ENCODE measurements around the gene ESR1. TPM values are rescaled to one million over a fixed set of nuclear protein-coding genes. Genes with fewer than 3 reads are reported as not detected.
"Not testable (repeated sequence)": the region's sequence is repeated elsewhere in the genome, so short reads cannot be mapped to it uniquely, and the experiment has no call there.

The ESR1 gene
- total and polyA plus RNA-seq, 5 donors, result 0.70 to 3.3 (median 2.1) TPM

GRCh38 chr6:151899221-151899620 lies 91.7 kb downstream of the ESR1 start:
- H3K4me3 ChIP-seq (ENCODE audit: low read length); intact Hi-C loops (cut with DNase I); H3K9me3 ChIP-seq (ENCODE audit: control insufficient read depth, low read length); H3K27me3 ChIP-seq (ENCODE audit: control insufficient read depth, insufficient read depth); ATAC-seq; DNase-seq; H3K27ac ChIP-seq (ENCODE audit: low read length); H3K4me1 ChIP-seq (ENCODE audit: control insufficient read depth, insufficient read depth, low read length): not testable (repeated sequence)
- 98% methylated on average over 13 of the region's 33 CpGs for WGBS

DNA sequence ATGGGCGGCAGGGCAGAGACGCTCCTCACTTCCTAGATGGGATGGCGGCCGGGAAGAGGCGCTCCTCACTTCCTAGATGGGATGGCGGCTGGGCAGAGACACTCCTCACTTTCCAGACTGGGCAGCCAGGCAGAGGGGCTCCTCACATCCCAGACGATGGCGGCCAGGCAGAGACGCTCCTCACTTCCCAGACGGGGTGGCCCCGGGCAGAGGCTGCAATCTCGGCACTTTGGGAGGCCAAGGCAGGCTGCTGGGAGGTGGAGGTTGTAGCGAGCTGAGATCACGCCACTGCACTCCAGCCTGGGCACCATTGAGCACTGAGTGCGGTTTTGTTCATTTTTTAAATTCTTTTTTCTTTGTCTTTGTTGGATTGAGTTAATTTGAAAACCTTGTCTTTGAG lies 92.3 kb downstream of the ESR1 start:
- H3K4me3 ChIP-seq (ENCODE audit: low read length); intact Hi-C loops (cut with DNase I); ATAC-seq; H3K9me3 ChIP-seq (ENCODE audit: control insufficient read depth, low read length); H3K4me1 ChIP-seq (ENCODE audit: control insufficient read depth, insufficient read depth, low read length); DNase-seq; H3K27me3 ChIP-seq (ENCODE audit: control insufficient read depth, insufficient read depth); H3K27ac ChIP-seq (ENCODE audit: low read length): not testable (repeated sequence)
- 97% methylated on average over 15 of the region's 15 CpGs for WGBS

- intact Hi-C loops (cut with DNase I), result no loop called here
- WGBS, result 75% methylated on average over 2 of the region's 2 CpGs
- Histone ChIP-seq H3K4me1 (ENCODE audit: control insufficient read depth, insufficient read depth, low read length) (no peaks in the 10 kb centered on the region), H3K27me3 (ENCODE audit: control insufficient read depth, insufficient read depth) (no peaks in the 10 kb centered on the region), H3K9me3 (ENCODE audit: control insufficient read depth, low read length) (no peaks in the 10 kb centered on the region), H3K27ac (ENCODE audit: low read length) (no peak overlapping the region), H3K4me3 (ENCODE audit: low read length) (no peak overlapping the region)
- ATAC-seq, result no peak
- DNase-seq, result no peak
These were observed 92.8 kb downstream of the ESR1 start for GRCh38 chr6:151900256-151900655.

- Histone ChIP-seq H3K4me3 (ENCODE audit: low read length) (no peak overlapping the region), H3K27ac (ENCODE audit: low read length) (no peak overlapping the region), H3K4me1 (ENCODE audit: control insufficient read depth, insufficient read depth, low read length) (no peaks in the 10 kb centered on the region), H3K9me3 (ENCODE audit: control insufficient read depth, low read length) (no peaks in the 10 kb centered on the region), H3K27me3 (ENCODE audit: control insufficient read depth, insufficient read depth) (no peaks in the 10 kb centered on the region)
- WGBS, result 85% methylated on average over 6 of the region's 6 CpGs
- intact Hi-C loops (cut with DNase I), result no loop called here
- ATAC-seq (no peak), DNase-seq (no peak)
These were observed 93.5 kb downstream of the ESR1 start for GRCh38 chr6:151901009-151901411.

DNA sequence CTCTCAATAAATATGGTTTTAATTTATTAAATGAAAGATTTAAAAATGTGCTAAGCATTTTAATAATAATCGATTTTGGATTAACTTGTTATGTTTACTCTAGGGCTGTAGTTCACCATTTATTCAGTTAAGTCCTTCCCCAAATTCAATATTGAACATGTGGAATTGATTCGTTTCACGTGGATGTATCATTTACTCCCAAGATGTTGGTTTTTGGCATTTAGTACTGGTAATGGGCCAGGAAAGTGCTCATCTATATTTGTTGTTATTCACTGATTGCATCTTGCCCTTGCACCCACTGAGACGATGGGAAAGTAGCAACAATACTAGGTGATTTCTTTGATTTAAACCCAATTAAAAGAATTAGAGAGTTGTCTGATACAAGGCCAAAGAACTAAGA lies 97.1 kb downstream of the ESR1 start:
- Histone ChIP-seq H3K4me3 (ENCODE audit: low read length) (no peak overlapping the region), H3K4me1 (ENCODE audit: control insufficient read depth, insufficient read depth, low read length) (no peaks in the 10 kb centered on the region), H3K27me3 (ENCODE audit: control insufficient read depth, insufficient read depth) (no peaks in the 10 kb centered on the region), H3K27ac (ENCODE audit: low read length) (no peak overlapping the region), H3K9me3 (ENCODE audit: control insufficient read depth, low read length) (no peaks in the 10 kb centered on the region)
- no peak for DNase-seq
- no peak for ATAC-seq
- intact Hi-C loops (cut with DNase I), result no loop called here
- 76% methylated on average over 4 of the region's 4 CpGs for WGBS

DNA sequence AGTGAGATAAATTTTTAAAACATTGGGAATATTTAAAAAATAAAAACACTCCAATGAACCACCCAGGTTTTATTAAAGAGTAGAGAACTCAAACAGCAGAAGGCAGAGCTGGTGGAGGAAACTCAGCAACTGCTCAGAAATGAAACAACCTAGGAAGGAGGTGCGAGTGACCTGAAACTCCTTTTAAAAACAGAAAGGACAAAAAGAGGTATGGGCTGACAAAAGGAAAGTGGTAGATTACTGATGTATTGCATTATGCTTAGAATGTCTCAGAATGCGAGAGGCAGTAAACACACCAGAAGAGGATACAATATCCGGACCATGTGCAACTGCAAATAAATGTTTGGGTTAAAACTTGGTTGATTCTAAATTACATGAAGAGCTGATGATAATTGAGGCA lies 97.6 kb downstream of the ESR1 start:
- H3K9me3 ChIP-seq (ENCODE audit: control insufficient read depth, low read length), result no peaks in the 10 kb centered on the region
- H3K4me1 ChIP-seq (ENCODE audit: control insufficient read depth, insufficient read depth, low read length), result no peaks in the 10 kb centered on the region
- no peaks in the 10 kb centered on the region for H3K27me3 ChIP-seq (ENCODE audit: control insufficient read depth, insufficient read depth)
- no peak overlapping the region for H3K27ac ChIP-seq (ENCODE audit: low read length)
- H3K4me3 ChIP-seq (ENCODE audit: low read length), result no peak overlapping the region
- DNase-seq, result no peak
- WGBS, result 95% methylated on average over 3 of the region's 3 CpGs
- intact Hi-C loops (cut with DNase I), result no loop called here
- ATAC-seq, result no peak

GRCh38 chr6:151905854-151906253 lies 98.4 kb downstream of the ESR1 start:
- WGBS, result 94% methylated on average over 4 of the region's 4 CpGs
- ATAC-seq (no peak), DNase-seq (no peak)
- H3K9me3 ChIP-seq (ENCODE audit: control insufficient read depth, low read length), result no peaks in the 10 kb centered on the region
- no peaks in the 10 kb centered on the region for H3K4me1 ChIP-seq (ENCODE audit: control insufficient read depth, insufficient read depth, low read length)
- no peak overlapping the region for H3K4me3 ChIP-seq (ENCODE audit: low read length)
- no peak overlapping the region for H3K27ac ChIP-seq (ENCODE audit: low read length)
- intact Hi-C loops (cut with DNase I), result no loop called here
- H3K27me3 ChIP-seq (ENCODE audit: control insufficient read depth, insufficient read depth), result no peaks in the 10 kb centered on the region

GRCh38 chr6:151911401-151911800 lies 103.9 kb downstream of the ESR1 start:
- H3K4me1 ChIP-seq (ENCODE audit: control insufficient read depth, insufficient read depth, low read length), result no peaks in the 10 kb centered on the region
- H3K27ac ChIP-seq (ENCODE audit: low read length), result no peak overlapping the region
- no peaks in the 10 kb centered on the region for H3K27me3 ChIP-seq (ENCODE audit: control insufficient read depth, insufficient read depth)
- H3K9me3 ChIP-seq (ENCODE audit: control insufficient read depth, low read length), result no peaks in the 10 kb centered on the region
- intact Hi-C loops (cut with DNase I), result no loop called here
- no peak overlapping the region for H3K4me3 ChIP-seq (ENCODE audit: low read length)
- whole genome bisulfite sequencing, result 60% methylated on average over 2 of the region's 2 CpGs
- ATAC-seq (no peak), DNase-seq (no peak)

DNA sequence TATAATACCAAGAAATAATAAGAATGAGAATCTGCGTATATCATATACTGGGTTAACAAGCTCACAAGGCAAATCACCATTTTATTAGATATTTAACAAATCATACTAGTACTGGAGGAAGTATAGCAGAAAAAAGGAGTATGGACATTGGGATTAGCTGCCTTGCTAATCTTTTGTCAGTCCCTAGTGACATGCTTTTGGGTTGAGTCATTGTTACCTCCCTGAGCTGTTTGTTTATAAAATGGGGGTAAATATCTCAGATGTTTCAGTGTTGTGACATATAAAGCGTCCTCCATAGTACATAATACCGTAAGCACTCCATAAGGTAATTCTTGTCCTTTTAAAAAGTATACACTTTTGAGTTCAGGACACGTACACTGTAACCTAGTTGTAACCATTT lies 107.0 kb downstream of the ESR1 start:
- no peak for DNase-seq
- 86% methylated on average over 4 of the region's 4 CpGs for WGBS
- no peaks in the 10 kb centered on the region for H3K27me3 ChIP-seq (ENCODE audit: control insufficient read depth, insufficient read depth)
- no peak overlapping the region for H3K4me3 ChIP-seq (ENCODE audit: low read length)
- no peak for ATAC-seq
- H3K27ac ChIP-seq (ENCODE audit: low read length), result no peak overlapping the region
- intact Hi-C loops (cut with DNase I), result no loop called here
- no peaks in the 10 kb centered on the region for H3K4me1 ChIP-seq (ENCODE audit: control insufficient read depth, insufficient read depth, low read length)
- no peaks in the 10 kb centered on the region for H3K9me3 ChIP-seq (ENCODE audit: control insufficient read depth, low read length)

GRCh38 chr6:151916075-151916474 lies 108.6 kb downstream of the ESR1 start:
- no peaks in the 10 kb centered on the region for H3K9me3 ChIP-seq (ENCODE audit: control insufficient read depth, low read length)
- H3K4me1 ChIP-seq (ENCODE audit: control insufficient read depth, insufficient read depth, low read length), result no peaks in the 10 kb centered on the region
- H3K4me3 ChIP-seq (ENCODE audit: low read length), result no peak overlapping the region
- no peaks in the 10 kb centered on the region for H3K27me3 ChIP-seq (ENCODE audit: control insufficient read depth, insufficient read depth)
- DNase-seq, result no peak
- WGBS, result 88% methylated on average over 3 of the region's 3 CpGs
- intact Hi-C loops (cut with DNase I), result no loop called here
- no peak for ATAC-seq
- H3K27ac ChIP-seq (ENCODE audit: low read length), result no peak overlapping the region

- Histone ChIP-seq H3K4me1 (ENCODE audit: control insufficient read depth, insufficient read depth, low read length) (no peaks in the 10 kb centered on the region), H3K27me3 (ENCODE audit: control insufficient read depth, insufficient read depth) (no peaks in the 10 kb centered on the region), H3K9me3 (ENCODE audit: control insufficient read depth, low read length) (no peaks in the 10 kb centered on the region), H3K27ac (ENCODE audit: low read length) (no peak overlapping the region), H3K4me3 (ENCODE audit: low read length) (no peak overlapping the region)
- WGBS, result 76% methylated on average over 3 of the region's 3 CpGs
- ATAC-seq (no peak), DNase-seq (no peak)
- intact Hi-C loops (cut with DNase I), result no loop called here
These were observed 109.2 kb downstream of the ESR1 start for GRCh38 chr6:151916680-151917164.

All from right cardiac atrium (tissue), 5 donors.